H1 (cell line): ENCODE data around the gene ATP13A2. TPM values are rescaled to one million over a fixed set of nuclear protein-coding genes. Genes with fewer than 3 reads are reported as not detected.

Source experiments
- CTCF ChIA-PET: fragments of 300-600 bp; sonication (Branson Sonifier 250); formaldehyde crosslinking; loops from one replicate; lab custom pipeline; 2021; ENCODE audit not compliant: partially characterized antibody; lab: Charles Lee
- POLR2A ChIA-PET: fragments of 300-600 bp; sonication (Branson Sonifier 250); formaldehyde crosslinking; loops from one replicate; lab custom pipeline; 2021; ENCODE audit warnings: inconsistent platforms; ENCODE audit not compliant: partially characterized antibody; lab: Charles Lee
- DNase-seq, 2 experiments: peaks; one replicate each; pipeline versions ENCODE4 v3.0.0 to v3.0.0-alpha.2; 2010 to 2022; ENCODE audit warnings: low spot score in 2 of 2, low read depth in 1 of 2, mixed read lengths in 1 of 2
- FAIRE-seq: peaks from 2 replicates; lab custom pipeline; 2011; peaks lifted over from hg19 to GRCh38; lab: Jason Lieb, UNC
- H2AFZ ChIP-seq: 2 replicates; pipeline ENCODE4 v1.8.1; 2012; ENCODE audit warnings: low read length, inconsistent platforms
- H2AK5ac ChIP-seq: 2 replicates; pipeline ENCODE4 v1.6.1; 2013; ENCODE audit warnings: low read depth, low read length
- H2BK120ac ChIP-seq: replicated peaks from 2 replicates; pipeline ENCODE3; 2013; ENCODE audit warnings: low read depth, low read length, inconsistent platforms
- H2BK12ac ChIP-seq: 2 replicates; pipeline ENCODE4 v1.6.1; 2013; ENCODE audit warnings: low read depth, low read length
- H2BK15ac ChIP-seq: 2 replicates; pipeline ENCODE4 v1.6.1; 2013; ENCODE audit warnings: low read length
- H2BK20ac ChIP-seq: 2 replicates; pipeline ENCODE4 v1.6.1; 2013; ENCODE audit warnings: low read length
- H2BK5ac ChIP-seq: 2 replicates; pipeline ENCODE4 v1.6.1; 2013; ENCODE audit warnings: low read depth, low read length
- H3K14ac ChIP-seq: 2 replicates; pipeline ENCODE4 v1.6.1; 2013; ENCODE audit warnings: inconsistent platforms; ENCODE audit not compliant: insufficient read length
- H3K18ac ChIP-seq: 2 replicates; pipeline ENCODE4 v1.6.1; 2013; ENCODE audit warnings: low read length; ENCODE audit errors: extremely low read depth
- H3K23ac ChIP-seq: 2 replicates; pipeline ENCODE4 v1.6.1; 2013; ENCODE audit warnings: inconsistent platforms; ENCODE audit not compliant: insufficient read length
- H3K23me2 ChIP-seq: 2 replicates; pipeline ENCODE4 v1.6.1; 2013; ENCODE audit warnings: low read depth, low read length
- H3K27ac ChIP-seq: 2 replicates; pipeline ENCODE4 v1.6.1; 2011; ENCODE audit warnings: low read depth, low read length, inconsistent platforms
- H3K27me3 ChIP-seq, 4 experiments: replicated peaks in 1 of 4; 1 replicate in 1 of 4; 2 replicates in 3 of 4; pipeline versions ENCODE4 v1.6.1 to v1.8.1; 2011 to 2013; ENCODE audit warnings: low read length in 3 of 4, mild to moderate bottlenecking in 3 of 4, inconsistent platforms in 2 of 4, mixed read lengths in 2 of 4, moderate library complexity in 1 of 4; ENCODE audit not compliant: control insufficient read depth in 3 of 4, insufficient read depth in 3 of 4; ENCODE audit errors: extremely low read depth in 1 of 4
- H3K36me3 ChIP-seq, 4 experiments: 2 replicates each; pipeline versions ENCODE4 v1.6.1 to v1.8.1; 2011 to 2013; ENCODE audit warnings: mild to moderate bottlenecking in 4 of 4, low read length in 3 of 4, moderate library complexity in 2 of 4, control low read depth in 1 of 4, inconsistent platforms in 1 of 4; ENCODE audit not compliant: insufficient read depth in 4 of 4, control insufficient read depth in 2 of 4
- H3K4ac ChIP-seq: replicated peaks from 2 replicates; pipeline ENCODE3; 2013; ENCODE audit warnings: low read length, low read depth, mixed read lengths, inconsistent platforms; ENCODE audit not compliant: insufficient read length
- H3K4me1 ChIP-seq, 4 experiments: replicated peaks in 1 of 4; 1 replicate in 1 of 4; 2 replicates in 3 of 4; pipeline versions ENCODE4 v1.6.1 to v1.8.1; 2011 to 2013; ENCODE audit warnings: low read length in 3 of 4, inconsistent platforms in 2 of 4, mixed read lengths in 1 of 4; ENCODE audit not compliant: insufficient read depth in 4 of 4, control insufficient read depth in 3 of 4
- H3K4me2 ChIP-seq, 2 experiments: 2 replicates each; pipeline versions ENCODE4 v1.6.1 to v1.8.1; 2011 to 2013; ENCODE audit warnings: low read depth in 2 of 2, low read length in 2 of 2, control low read depth in 1 of 2, inconsistent platforms in 1 of 2, mild to moderate bottlenecking in 1 of 2; ENCODE audit not compliant: insufficient read depth in 1 of 2
- H3K4me3 ChIP-seq, 4 experiments: fragments of 200-600, 300-600 bp in 1 of 4; sonication (generic), shearing (Covaris generic), sonication (Bioruptor Twin) in 1 of 4; 2 replicates each; pipeline versions ENCODE4 v1.5.1 to v1.8.1; 2011 to 2016; ENCODE audit warnings: low read length in 4 of 4, low read depth in 3 of 4, control low read depth in 2 of 4, inconsistent platforms in 2 of 4, mild to moderate bottlenecking in 2 of 4, mixed read lengths in 1 of 4, moderate library complexity in 1 of 4; ENCODE audit not compliant: insufficient read depth in 2 of 4; ENCODE audit errors: extremely low read depth in 1 of 4
- H3K56ac ChIP-seq: replicated peaks from 2 replicates; pipeline ENCODE3; 2013; ENCODE audit warnings: low read depth, mild to moderate bottlenecking, mixed read lengths, low read length, inconsistent platforms; ENCODE audit not compliant: insufficient read length
- H3K79me1 ChIP-seq: 2 replicates; pipeline ENCODE4 v1.6.1; 2013; ENCODE audit warnings: low read depth, low read length, control low read depth
- H3K79me2 ChIP-seq, 2 experiments: 2 replicates each; pipeline versions ENCODE4 v1.6.1 to v1.8.1; 2012 to 2013; ENCODE audit warnings: low read length in 2 of 2, mild to moderate bottlenecking in 2 of 2, inconsistent platforms in 1 of 2; ENCODE audit not compliant: insufficient read depth in 2 of 2, control insufficient read depth in 1 of 2
- H3K9ac ChIP-seq, 4 experiments: replicated peaks in 1 of 4; 1 replicate in 1 of 4; 2 replicates in 3 of 4; pipeline versions ENCODE4 v1.6.1 to v1.8.1; 2011 to 2013; ENCODE audit warnings: low read depth in 3 of 4, low read length in 3 of 4, control low read depth in 2 of 4, mild to moderate bottlenecking in 2 of 4, moderate library complexity in 2 of 4, inconsistent platforms in 1 of 4; ENCODE audit errors: extremely low read depth in 1 of 4
- H3K9me3 ChIP-seq, 2 experiments: 2 replicates each; pipeline versions ENCODE4 v1.6.1 to v1.8.1; 2012 to 2013; ENCODE audit warnings: mild to moderate bottlenecking in 2 of 2, moderate library complexity in 2 of 2, control low read depth in 1 of 2, inconsistent platforms in 1 of 2, low read depth in 1 of 2, low read length in 1 of 2, mixed read lengths in 1 of 2; ENCODE audit not compliant: insufficient read depth in 2 of 2
- H4K20me1 ChIP-seq, 2 experiments: replicated peaks in 1 of 2; 2 replicates each; pipeline versions ENCODE3 to v1.8.1; 2011 to 2013; ENCODE audit warnings: inconsistent platforms in 2 of 2, low read length in 2 of 2, mild to moderate bottlenecking in 1 of 2; ENCODE audit not compliant: insufficient read depth in 2 of 2, control insufficient read depth in 1 of 2
- H4K5ac ChIP-seq: 2 replicates; pipeline ENCODE4 v1.6.1; 2013; ENCODE audit warnings: low read length, low read depth, mixed read lengths, inconsistent platforms; ENCODE audit not compliant: insufficient read length
- H4K8ac ChIP-seq: 2 replicates; pipeline ENCODE4 v1.8.0; 2013; ENCODE audit warnings: mild to moderate bottlenecking, moderate library complexity, low read length, inconsistent platforms; ENCODE audit not compliant: insufficient read depth; ENCODE audit errors: extremely low read depth
- H4K91ac ChIP-seq: replicated peaks from 2 replicates; pipeline ENCODE3; 2013; ENCODE audit warnings: low read length, mixed read lengths, inconsistent platforms; ENCODE audit not compliant: insufficient read length
- CHD2 ChIP-seq: IDR thresholded peaks from 2 replicates; pipeline ENCODE4 v1.6.1; 2012; ENCODE audit warnings: low read length, improper control_type of control experiment
- CREB1 ChIP-seq: IDR thresholded peaks from 2 replicates; pipeline ENCODE4 v1.6.1; 2012; ENCODE audit warnings: inconsistent platforms
- EGR1 ChIP-seq: IDR thresholded peaks from 2 replicates; pipeline ENCODE4 v1.6.1; 2011; ENCODE audit warnings: low read depth, low read length, borderline replicate concordance
- EP300 ChIP-seq, 2 experiments: IDR thresholded peaks; 1 replicate in 1 of 2; 2 replicates in 1 of 2; pipeline ENCODE4 v1.6.1; 2011 to 2012; ENCODE audit warnings: low read depth in 2 of 2, low read length in 2 of 2, mild to moderate bottlenecking in 2 of 2, borderline replicate concordance in 1 of 2, inconsistent platforms in 1 of 2, moderate library complexity in 1 of 2
- HDAC2 ChIP-seq, 2 experiments: fragments of 300-600 bp in 1 of 2; sonication (generic) in 1 of 2; IDR thresholded peaks; 2 replicates each; pipeline ENCODE4 v1.6.1; 2011 to 2012; ENCODE audit warnings: low read depth in 2 of 2, low read length in 2 of 2, mild to moderate bottlenecking in 2 of 2, moderate library complexity in 2 of 2, borderline replicate concordance in 1 of 2, inconsistent platforms in 1 of 2
- KDM4A ChIP-seq: IDR thresholded peaks from one replicate; pipeline ENCODE4 v1.7.1; 2012; ENCODE audit warnings: low read depth, mild to moderate bottlenecking, moderate library complexity, low read length, inconsistent platforms; ENCODE audit not compliant: severe bottlenecking
- KDM5A ChIP-seq: fragments of 200-600 bp; IDR thresholded peaks from 2 replicates; pipeline ENCODE4 v1.7.1; 2012; ENCODE audit warnings: mild to moderate bottlenecking, low read length, inconsistent platforms, mixed read lengths
- NRF1 ChIP-seq: IDR thresholded peaks from 2 replicates; pipeline ENCODE4 v1.6.1; 2011; ENCODE audit warnings: mild to moderate bottlenecking, low read depth, low read length, improper control_type of control experiment
- RFX5 ChIP-seq: IDR thresholded peaks from 2 replicates; pipeline ENCODE4 v1.6.1; 2011; ENCODE audit warnings: low read depth, low read length, improper control_type of control experiment, borderline replicate concordance
- SAP30 ChIP-seq: fragments of 300-600 bp; sonication (generic); IDR thresholded peaks from 2 replicates; pipeline ENCODE4 v1.7.1; 2012; ENCODE audit warnings: low read length, moderate library complexity, mild to moderate bottlenecking, inconsistent platforms; ENCODE audit not compliant: insufficient read depth, insufficient replicate concordance
- SRF ChIP-seq: IDR thresholded peaks from 2 replicates; pipeline ENCODE4 v1.6.1; 2011; ENCODE audit warnings: mild to moderate bottlenecking, low read depth, low read length, moderate library complexity
- TCF12 ChIP-seq: IDR thresholded peaks from 2 replicates; pipeline ENCODE4 v1.6.1; 2011; ENCODE audit warnings: low read depth, mild to moderate bottlenecking, low read length
- WGBS, 2 experiments: shearing (Covaris generic) in 1 of 2; methylation state at CpG; one replicate each; pipeline versions ENCODE4 v1.1.6 to v1.1.7; 2013 to 2015; ENCODE audit warnings: low lambda C conversion rate in 2 of 2, mixed read lengths in 2 of 2, inconsistent platforms in 1 of 2, low coverage in 1 of 2, missing lambda C conversion rate in 1 of 2; ENCODE audit not compliant: insufficient replicate concordance in 2 of 2, insufficient coverage in 1 of 2, insufficient read length in 1 of 2; ENCODE audit errors: extremely low coverage in 1 of 2, missing lambda C conversion rate in 1 of 2; 5-methylcytosine and 5-hydroxymethylcytosine counted together
- polyA plus RNA-seq, 7 experiments: library from polyadenylated mRNA; depleted of rRNA in 3 of 7; stranded (reverse) in 5 of 7; unstranded in 2 of 7; fragments of >200 nt in 5 of 7; fragments of 200-250 nt in 2 of 7; gene quantifications; 1 replicate in 5 of 7; 2 replicates in 1 of 7; 4 replicates in 1 of 7; pipeline versions ENCODE4 v1.2.1 to v1.2.3, GENCODE V29; 2011 to 2013; ENCODE audit warnings: missing spikeins in 2 of 7, mixed read lengths in 2 of 7
- total RNA-seq: library from RNA; stranded (reverse); fragmentation: NEBNext Ultra II Directional; extraction: Animal tissue kit (Norgen Biotek cat#: 25700); gene quantifications from 2 replicates; pipeline ENCODE4 v1.2.1, GENCODE V29; 2021
- TF ChIP-seq, protein P1 (sequence below): IDR thresholded peaks from 2 replicates; pipeline ENCODE4 v1.6.1; 2012; ENCODE audit warnings: inconsistent platforms

ATP13A2 gene
- total and polyA plus RNA-seq, 2 of the 8 experiments (the other 6 are each of a cell fraction or from before 2014, with no cell fraction given): 82.1 to 83.6 TPM

DNA sequence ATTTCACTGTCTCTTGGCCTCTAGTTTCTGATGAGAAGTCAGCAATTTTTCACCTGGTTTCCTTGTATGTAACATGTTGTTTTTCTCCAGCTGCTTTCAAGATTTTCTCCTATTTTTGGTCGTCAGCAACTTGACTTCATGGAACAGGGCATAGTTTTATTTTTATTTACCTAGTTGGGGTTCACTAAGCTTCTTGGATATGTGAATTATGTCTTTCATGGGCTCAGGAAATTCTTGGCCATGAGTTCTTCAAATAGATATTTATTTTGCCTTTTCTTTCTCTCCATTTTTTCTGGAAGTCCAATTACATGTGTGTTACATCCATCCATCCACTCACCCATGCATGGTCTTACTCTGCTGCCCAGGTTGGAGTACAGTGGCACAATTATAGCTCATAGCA, 28.4 kb upstream of the ATP13A2 start:
- H3K27me3 ChIP-seq: no peaks in the 10 kb centered on the region
- H2BK15ac ChIP-seq: no peak overlapping the region
- ChIA-PET POLR2A (interaction anchor here (1.3 kb wide), 1 partner anchor 54 kb away, joined by 3 read pairs; no protein-coding TSS in a partner anchor), CTCF (interaction anchor here (1.3 to 1.9 kb wide), 2 partner anchors 53 to 73 kb away, joined by 5 to 6 read pairs; no protein-coding TSS in a partner anchor)
- FAIRE-seq: no peak
- no peak overlapping the region for H3K56ac ChIP-seq
- no peak overlapping the region for H2AK5ac ChIP-seq
- H3K4me3 ChIP-seq: no peak overlapping the region
- no peak overlapping the region for H3K23ac ChIP-seq
- H3K4me2 ChIP-seq: no peak overlapping the region
- H2BK5ac ChIP-seq: no peak overlapping the region
- no peak overlapping the region for H3K9ac ChIP-seq
- H4K5ac ChIP-seq: no peak overlapping the region
- no peaks in the 10 kb centered on the region for H3K79me1 ChIP-seq
- no peak overlapping the region for H3K4ac ChIP-seq
- no peak for DNase-seq
- H3K9me3 ChIP-seq: no peaks in the 10 kb centered on the region
- no peaks in the 10 kb centered on the region for H3K4me1 ChIP-seq
- H4K91ac ChIP-seq: no peak overlapping the region
- no peaks in the 10 kb centered on the region for H3K23me2 ChIP-seq
- H2AFZ ChIP-seq: no peak overlapping the region
- H2BK12ac ChIP-seq: no peak overlapping the region
- H3K14ac ChIP-seq: no peak overlapping the region
- peaks cover 0 to 2% of the 10 kb centered on the region in 2 experiments for H4K20me1 ChIP-seq
- no peak overlapping the region for H3K27ac ChIP-seq
- H2BK120ac ChIP-seq: no peak overlapping the region
- H3K36me3 ChIP-seq: peaks cover 10 to 47% (median 15%) of the 10 kb centered on the region in 4 experiments
- no peak overlapping the region for H4K8ac ChIP-seq
- no peak overlapping the region for H2BK20ac ChIP-seq
- 86% methylated on average over 1 of the region's 1 CpG; no CpG with 5 or more reads in 1 of the 2 experiments for WGBS, 2 experiments
- peaks cover 0 to 2% of the 10 kb centered on the region in 2 experiments; a peak in 1 of 4 replicates for H3K79me2 ChIP-seq
- no peak overlapping the region for H3K18ac ChIP-seq
- TF ChIP-seq EGR1: no peak
- no peak for TF ChIP-seq HDAC2 (IDR thresholded peaks at IDR 0.05; ENCODE audit: borderline replicate concordance in 1 of 2, low read depth in 2 of 2, low read length in 2 of 2)
- no peak for TF ChIP-seq CHD2
- no peak for TF ChIP-seq KDM5A
- no peak for TF ChIP-seq EP300 (IDR thresholded peaks at IDR 0.05; ENCODE audit: borderline replicate concordance in 1 of 2, low read depth in 2 of 2, low read length in 2 of 2)
- TF ChIP-seq SAP30: no peak
- no peak for TF ChIP-seq RFX5
- no peak for TF ChIP-seq TCF12
- TF ChIP-seq, protein P1, sequence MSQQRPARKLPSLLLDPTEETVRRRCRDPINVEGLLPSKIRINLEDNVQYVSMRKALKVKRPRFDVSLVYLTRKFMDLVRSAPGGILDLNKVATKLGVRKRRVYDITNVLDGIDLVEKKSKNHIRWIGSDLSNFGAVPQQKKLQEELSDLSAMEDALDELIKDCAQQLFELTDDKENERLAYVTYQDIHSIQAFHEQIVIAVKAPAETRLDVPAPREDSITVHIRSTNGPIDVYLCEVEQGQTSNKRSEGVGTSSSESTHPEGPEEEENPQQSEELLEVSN: no peak
- no peak for TF ChIP-seq NRF1
- TF ChIP-seq SRF: no peak
- TF ChIP-seq KDM4A: no peak
- TF ChIP-seq CREB1: no peak
